A549 (cell line): ENCODE data around the gene CDH5. TPM values are rescaled to one million over a fixed set of nuclear protein-coding genes. Genes with fewer than 3 reads are reported as not detected.
"Not testable (repeated sequence)": the region's sequence is repeated elsewhere in the genome, so short reads cannot be mapped to it uniquely, and the experiment has no call there.

Experiments
- ATAC-seq, 2 experiments: fragments of 200-7000 bp in 1 of 2; fragments of >200 bp in 1 of 2; cut with Nextera tagmentation in 1 of 2; cut with Tn5 transposase in 1 of 2; 3 replicates each; pipeline versions ENCODE4 v1.8.0 to v1.9.1; 2018 to 2020; ENCODE audit warnings: mild to moderate bottlenecking in 1 of 2, moderate library complexity in 1 of 2
- CTCF ChIA-PET: fragments of 300-600 bp; sonication (Branson Sonifier 250); formaldehyde crosslinking; extraction: SDS; loops from one replicate; lab custom pipeline; 2021; ENCODE audit warnings: antibody characterized with exemption, inconsistent platforms; lab: Yijun Ruan, JAX
- POLR2A ChIA-PET: fragments of 350-600 bp; formaldehyde crosslinking; extraction: SDS; loops from one replicate; lab custom pipeline; 2021; ENCODE audit warnings: antibody characterized with exemption, inconsistent platforms; lab: Yijun Ruan, JAX
- DNase-seq, 2 experiments: peaks; one replicate each; pipeline versions ENCODE4 v3.0.0 to v3.0.0-alpha.2; 2011 to 2016; ENCODE audit warnings: low read depth in 1 of 2, low spot score in 1 of 2
- FAIRE-seq: peaks from 2 replicates; lab custom pipeline; 2011; peaks lifted over from hg19 to GRCh38; lab: Jason Lieb, UNC
- H3K27ac ChIP-seq, 2 experiments: fragments of >200 bp; sonication (Bioruptor Twin); formaldehyde crosslinking; 3 replicates each; pipeline ENCODE4 v1.5.1; 2016 to 2017
- H3K4me1 ChIP-seq: fragments of >200 bp; sonication (Bioruptor Twin); formaldehyde crosslinking; 3 replicates; pipeline ENCODE4 v1.6.1; 2016
- H3K4me2 ChIP-seq: fragments of >200 bp; sonication (Bioruptor Twin); formaldehyde crosslinking; 3 replicates; pipeline ENCODE4 v1.6.1; 2016
- H3K4me3 ChIP-seq: fragments of >200 bp; sonication (Bioruptor Twin); formaldehyde crosslinking; 3 replicates; pipeline ENCODE4 v1.5.1; 2016
- H3K9me3 ChIP-seq: fragments of >200 bp; sonication (Bioruptor Twin); formaldehyde crosslinking; 3 replicates; pipeline ENCODE4 v1.6.1; 2016
- ELK1 ChIP-seq: fragments of 150-350 bp; IDR thresholded peaks from 2 replicates; pipeline ENCODE4 v1.6.1; 2014; ENCODE audit warnings: low read depth, mild to moderate bottlenecking, low read length
- ESRRA ChIP-seq: fragments of 150-350 bp; IDR thresholded peaks from 2 replicates; pipeline ENCODE4 v1.6.1; 2014; ENCODE audit warnings: mild to moderate bottlenecking, low read length, borderline replicate concordance
- FOSB ChIP-seq: fragments of 250-450 bp; sonication (Bioruptor Pico); IDR thresholded peaks from 2 replicates; pipeline ENCODE4 v1.5.0; 2020; ENCODE audit warnings: mild to moderate bottlenecking, moderate library complexity
- FOXS1 ChIP-seq: fragments of 250-450 bp; sonication (Bioruptor Pico); IDR thresholded peaks from 2 replicates; pipeline ENCODE4 v1.5.0; 2020; ENCODE audit warnings: mild to moderate bottlenecking, moderate library complexity
- HDAC2 ChIP-seq: fragments of 200-600 bp; sonication (generic); IDR thresholded peaks from 2 replicates; pipeline ENCODE4 v1.6.1; 2016
- HES2 ChIP-seq: fragments of >200 bp; sonication (Bioruptor Twin); formaldehyde crosslinking; IDR thresholded peaks from 2 replicates; pipeline ENCODE4 v1.6.1; 2016
- HOXB13 ChIP-seq: fragments of 250-450 bp; sonication (Bioruptor Pico); IDR thresholded peaks from 2 replicates; pipeline ENCODE4 v1.5.0; 2020; ENCODE audit warnings: low read depth, mild to moderate bottlenecking, moderate library complexity
- WGBS: methylation state at CpG from one replicate; pipeline ENCODE4 v1.1.6; 2017; ENCODE audit errors: missing lambda C conversion rate; 5-methylcytosine and 5-hydroxymethylcytosine counted together
- polyA plus RNA-seq, 4 experiments: library from polyadenylated mRNA; depleted of rRNA in 3 of 4; stranded (reverse); fragments of >200 nt; fragmentation: RNase III in 1 of 4; extraction: RNeasy Plus Mini Kit Qiagen cat#74134 plus additional on column Dnase treatment in 1 of 4; gene quantifications; 2 replicates in 3 of 4; 3 replicates in 1 of 4; pipeline ENCODE4 v1.2.3, GENCODE V29; 2011 to 2017

CDH5 gene
- polyA plus RNA-seq, 2 of the 4 experiments (the other 2 are of a cell fraction), result 0.01 TPM; not detected in 1

DNA sequence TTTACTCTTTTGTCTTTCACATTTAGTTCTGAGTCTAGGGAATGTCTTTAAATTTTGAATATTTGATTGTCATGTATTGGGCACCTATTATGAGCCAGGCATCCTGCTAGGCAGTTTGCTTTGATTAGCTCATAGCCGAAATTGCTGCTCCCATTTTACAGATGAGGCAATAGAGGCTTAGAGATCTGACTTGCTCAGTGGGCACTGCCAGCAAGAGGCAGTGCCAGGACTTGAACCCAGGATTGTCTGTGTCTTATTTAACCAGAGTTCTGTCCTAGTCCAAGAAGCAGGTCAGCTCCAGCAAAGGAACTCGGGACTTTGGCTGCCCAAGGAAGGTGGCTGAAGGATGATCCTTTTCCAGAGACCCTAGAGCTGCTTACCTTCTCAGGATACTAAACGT is 85.1 kb downstream of the CDH5 start:
- TF ChIP-seq HES2, result no peak
- TF ChIP-seq HDAC2, result no peak
- TF ChIP-seq FOXS1 (CRISPR knock-in tag), result no peak
- TF ChIP-seq ESRRA, result no peak
- no peak for TF ChIP-seq FOSB (CRISPR knock-in tag)
- no peak for TF ChIP-seq HOXB13 (CRISPR knock-in tag)
- no peak for TF ChIP-seq ELK1
- WGBS, result 65% methylated on average over 3 of the region's 3 CpGs
- POLR2A ChIA-PET, result no interaction called here
- Histone ChIP-seq H3K9me3 (no peaks in the 10 kb centered on the region), H3K4me1 (0 out of 3 replicates have a peak, but pooled peaks cover 3% of the 10 kb centered on the region), H3K4me2 (no peak overlapping the region), H3K27ac (no peak overlapping the region), H3K4me3 (no peak overlapping the region)
- CTCF ChIA-PET, result interaction anchor here (0.7 to 1.6 kb wide), 6 partner anchors 9 to 416 kb away, joined by 3 to 5 read pairs (median 4); no protein-coding TSS in a partner anchor
- DNase-seq (no peak), ATAC-seq (no peak), FAIRE-seq (no peak)

DNA sequence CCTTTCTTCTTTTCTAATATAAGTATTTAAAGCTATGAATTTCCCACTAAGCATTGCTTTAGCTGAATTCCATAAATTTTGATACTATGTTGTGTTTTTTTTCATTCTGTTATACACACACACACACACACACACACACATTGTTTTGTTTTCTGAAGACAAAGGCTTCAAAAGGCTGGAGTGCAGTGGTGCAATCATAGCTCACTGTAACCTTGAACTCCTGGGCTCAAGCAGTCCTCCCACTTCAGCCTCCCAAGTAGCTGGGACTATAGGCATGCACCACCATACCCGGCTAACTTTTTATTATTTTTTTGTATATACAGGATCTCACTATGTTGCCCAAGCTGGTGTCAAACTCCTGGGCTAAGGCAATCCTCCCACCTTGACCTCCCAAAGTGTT is 86.7 kb downstream of the CDH5 start:
- POLR2A ChIA-PET, ATAC-seq, H3K4me2 ChIP-seq, H3K9me3 ChIP-seq, FAIRE-seq, DNase-seq, H3K4me3 ChIP-seq, H3K27ac ChIP-seq, H3K4me1 ChIP-seq: not testable (repeated sequence)
- WGBS, result 88% methylated on average over 1 of the region's 1 CpG
- CTCF ChIA-PET, result interaction anchor here (0.7 to 1.7 kb wide), 5 partner anchors 9 to 257 kb away, joined by 3 to 6 read pairs (median 4); no protein-coding TSS in a partner anchor

Other genes with a start within 250 kb of the CDH5 start
- gene BEAN1, start 60.6 kb downstream of the CDH5 start, polyA plus RNA-seq (2011; rRNA removed), result 0.98 and 1.4 TPM in 2 replicates
- 1.2 to 2.4 TPM (median 1.7 TPM) in 3 replicates for gene BEAN1, start 60.6 kb downstream of the CDH5 start, polyA plus RNA-seq (2017; fragmentation: RNase III; extraction: RNeasy Plus Mini Kit Qiagen cat#74134 plus additional on column Dnase treatment)
- gene TK2, start 183.4 kb downstream of the CDH5 start, polyA plus RNA-seq (2011; rRNA removed), result 29.5 and 36.3 TPM in 2 replicates
- 13.5 to 16.2 TPM (median 13.9 TPM) in 3 replicates for gene TK2, start 183.4 kb downstream of the CDH5 start, polyA plus RNA-seq (2017; fragmentation: RNase III; extraction: RNeasy Plus Mini Kit Qiagen cat#74134 plus additional on column Dnase treatment)
- gene CKLF, start 185.9 kb downstream of the CDH5 start, polyA plus RNA-seq (2011; rRNA removed), result 85.1 and 96.5 TPM in 2 replicates
- gene CKLF, start 185.9 kb downstream of the CDH5 start, polyA plus RNA-seq (2017; fragmentation: RNase III; extraction: RNeasy Plus Mini Kit Qiagen cat#74134 plus additional on column Dnase treatment), result 72.8 to 104 TPM (median 87.0 TPM) in 3 replicates
- 1.1 and 1.3 TPM in 2 replicates for gene CMTM1, start 199.7 kb downstream of the CDH5 start, polyA plus RNA-seq (2011; rRNA removed)
- 1.5 to 2.1 TPM (median 1.9 TPM) in 3 replicates for gene CMTM1, start 199.7 kb downstream of the CDH5 start, polyA plus RNA-seq (2017; fragmentation: RNase III; extraction: RNeasy Plus Mini Kit Qiagen cat#74134 plus additional on column Dnase treatment)
- gene CMTM2, start 212.8 kb downstream of the CDH5 start, polyA plus RNA-seq (2011; rRNA removed), result 0.09 TPM in 1 of 2 replicates, not detected in the other
- gene CMTM2, start 212.8 kb downstream of the CDH5 start, polyA plus RNA-seq (2017; fragmentation: RNase III; extraction: RNeasy Plus Mini Kit Qiagen cat#74134 plus additional on column Dnase treatment), result 0.09 to 0.15 TPM in 2 of 3 replicates, not detected in the other
- gene CMTM3, start 238.0 kb downstream of the CDH5 start, polyA plus RNA-seq (2011; rRNA removed), result 33.9 and 36.1 TPM in 2 replicates
- 36.0 to 45.9 TPM (median 37.2 TPM) in 3 replicates for gene CMTM3, start 238.0 kb downstream of the CDH5 start, polyA plus RNA-seq (2017; fragmentation: RNase III; extraction: RNeasy Plus Mini Kit Qiagen cat#74134 plus additional on column Dnase treatment)